ENCODE measurements around the gene AP1G2. TPM values are rescaled to one million over a fixed set of nuclear protein-coding genes. Genes with fewer than 3 reads are reported as not detected.
"Not testable (repeated sequence)": the region's sequence is repeated elsewhere in the genome, so short reads cannot be mapped to it uniquely, and the experiment has no call there.

AP1G2 gene
- polyA plus RNA-seq, 1 donor: 99.6 TPM

DNA sequence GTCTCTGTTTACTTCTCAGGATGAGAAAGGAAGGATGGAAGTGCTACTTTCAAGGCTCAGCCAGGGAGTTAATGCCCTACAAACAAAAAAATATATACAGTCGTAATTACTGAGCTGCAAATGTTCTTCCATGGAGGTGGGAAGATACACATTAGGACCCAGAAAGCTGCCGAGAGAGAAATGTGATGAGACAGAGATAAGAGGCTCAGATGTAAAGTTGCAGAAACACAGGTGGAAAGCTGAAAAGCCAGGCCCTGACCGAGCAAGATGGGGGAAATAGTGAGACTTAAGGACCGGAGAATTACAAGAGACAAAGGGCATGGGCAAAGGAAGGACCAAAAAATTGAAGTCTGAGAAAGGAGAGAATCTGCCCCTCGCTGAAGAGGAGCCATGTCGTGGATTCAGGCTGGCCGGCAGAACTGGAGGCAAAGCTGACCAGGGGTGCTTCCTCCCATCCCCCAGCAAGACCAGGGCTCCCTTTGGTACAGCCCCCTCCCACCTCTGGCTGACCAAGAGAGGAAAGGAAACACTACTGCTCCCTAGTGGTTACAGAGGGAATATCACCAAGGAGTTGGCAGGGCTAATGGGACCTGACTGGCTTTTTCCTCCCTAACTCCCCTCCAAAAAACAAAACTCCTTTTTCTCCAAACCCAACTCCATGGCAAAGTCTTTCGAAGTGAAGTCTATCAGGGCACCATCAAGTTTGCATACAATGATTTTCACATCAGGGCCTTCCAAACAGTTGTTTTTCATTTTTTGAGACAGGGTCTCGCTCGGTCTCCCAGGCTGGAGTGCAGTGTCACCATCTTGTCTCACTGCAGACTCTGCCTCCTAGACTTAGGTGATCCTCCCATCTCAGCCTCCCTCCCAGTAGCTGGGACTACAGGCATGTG lies 28.1 kb downstream of the AP1G2 start:
- DNase-seq: peak; percentile 75

DNA sequence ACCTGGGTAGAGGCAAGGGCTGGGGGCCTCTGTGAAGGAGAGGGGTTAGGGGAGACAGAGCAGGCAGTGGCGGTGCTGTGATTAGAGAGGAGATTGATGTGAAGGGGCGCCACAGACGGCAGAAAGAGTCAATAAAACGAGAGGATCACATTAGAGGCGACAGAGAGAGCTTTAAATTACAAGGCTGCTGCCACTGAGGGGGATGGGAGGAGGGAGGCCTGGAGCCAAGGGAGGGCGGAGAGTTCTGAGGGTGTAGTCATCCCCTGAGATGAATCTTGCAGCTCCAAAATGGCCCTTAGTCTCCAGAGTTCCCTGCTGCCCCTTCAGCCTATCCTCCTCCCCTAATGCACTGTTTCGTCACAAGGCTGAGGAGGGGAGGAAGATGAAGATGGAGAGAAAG lies 28.8 kb downstream of the AP1G2 start:
- no peak for DNase-seq

DNA sequence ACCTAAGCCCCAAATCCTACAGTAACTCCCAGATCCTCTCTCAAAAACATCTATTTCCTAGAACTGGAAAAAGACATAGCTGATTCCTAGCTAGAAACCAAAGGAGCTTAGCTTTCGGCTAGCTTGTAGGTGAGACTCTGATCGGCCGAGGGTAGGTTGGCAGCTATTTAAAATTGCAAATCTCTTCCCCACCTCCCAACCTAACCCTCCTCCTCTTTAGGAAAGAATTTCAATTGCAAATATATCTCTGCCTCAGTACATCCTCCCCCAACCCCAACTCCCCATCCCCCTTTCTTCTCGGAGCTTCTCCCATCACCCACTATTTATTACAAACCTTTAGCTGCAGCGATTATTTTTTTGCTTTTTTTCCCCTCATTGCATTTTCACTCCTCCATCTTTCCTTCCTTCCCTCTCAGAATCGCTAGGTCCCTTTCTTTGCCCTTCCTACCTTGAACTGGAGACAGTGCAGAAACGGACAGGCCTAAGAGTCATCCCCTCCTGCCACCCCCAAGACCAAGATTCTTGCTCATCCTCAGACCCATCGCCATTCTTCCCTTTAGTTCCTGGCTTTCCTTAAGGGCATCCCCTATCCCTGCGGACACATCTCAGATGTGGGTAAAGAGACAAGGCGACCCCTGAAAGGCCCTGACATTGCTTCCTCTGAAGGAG lies 29.4 kb downstream of the AP1G2 start:
- no peak for DNase-seq

DNA sequence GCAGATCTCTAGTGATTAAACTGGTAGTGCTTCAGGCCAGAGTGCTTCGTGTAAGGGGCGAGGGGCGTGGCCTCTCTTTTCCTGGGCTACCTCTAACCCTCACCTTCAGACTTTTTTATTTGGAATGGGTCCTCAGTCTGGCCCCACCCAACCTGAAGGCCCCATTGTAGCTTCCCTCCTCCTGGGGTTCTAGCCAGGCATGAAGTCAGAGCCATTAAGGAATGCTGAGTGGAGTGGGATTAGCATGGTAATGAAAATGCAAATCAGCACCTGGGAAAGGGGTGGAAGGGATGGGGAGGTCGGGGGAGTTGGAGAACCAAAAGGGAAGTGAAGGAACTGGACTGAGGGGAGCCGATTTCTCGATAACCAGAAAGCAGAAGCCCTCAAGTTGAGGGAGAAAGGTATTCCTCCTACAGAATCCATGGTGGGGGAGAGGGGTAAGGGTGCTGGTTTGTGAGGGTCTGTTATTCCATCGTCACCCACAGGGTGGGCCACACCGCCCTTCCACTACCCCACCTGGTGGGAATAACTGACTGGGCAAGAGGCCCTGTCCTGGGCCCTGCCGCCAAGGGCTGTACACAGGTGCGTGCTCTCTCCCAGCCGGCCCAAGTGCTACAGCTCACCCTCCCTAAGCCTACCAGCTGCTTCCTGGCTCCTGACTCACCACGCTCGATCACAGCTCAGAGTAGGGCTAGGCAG lies 30.1 kb downstream of the AP1G2 start:
- no peak for DNase-seq

DNA sequence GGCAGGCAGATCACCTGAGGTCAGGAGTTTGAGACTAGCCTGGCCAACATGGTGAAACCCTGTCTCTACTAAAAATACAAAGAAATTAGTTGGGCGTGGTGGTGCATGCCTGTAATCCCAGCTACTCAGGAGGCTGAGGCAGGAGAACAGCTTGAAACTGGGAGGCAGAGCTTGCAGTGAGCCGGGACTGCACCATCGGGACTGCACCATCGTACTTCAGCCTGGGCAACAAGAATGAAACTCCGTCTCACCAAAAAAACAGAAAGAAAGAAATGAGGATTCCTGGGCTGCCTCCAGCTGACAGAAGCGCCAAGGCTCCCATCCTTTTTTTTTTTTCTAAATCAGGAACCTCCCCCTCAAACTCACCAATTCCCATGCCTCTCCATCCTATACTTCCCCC lies 30.7 kb downstream of the AP1G2 start:
- DNase-seq: not testable (repeated sequence)

DNA sequence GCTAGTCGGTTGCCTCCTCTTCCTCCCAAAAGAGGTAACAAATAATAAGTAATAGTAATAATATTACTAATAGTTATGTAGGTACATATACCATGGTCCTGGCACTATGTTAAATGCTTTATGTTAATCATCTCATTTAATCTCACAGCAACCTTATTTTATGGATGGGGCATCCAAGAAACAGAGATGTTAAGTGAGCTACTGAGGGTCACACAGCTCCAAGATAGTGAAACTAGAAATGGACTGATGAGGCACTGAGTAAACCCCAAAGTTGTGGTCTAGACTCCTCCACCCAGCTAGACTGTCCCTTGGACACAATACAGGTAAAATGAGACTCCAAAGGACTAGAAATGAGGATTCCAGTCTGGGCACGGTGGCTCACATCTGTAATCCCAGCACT lies 31.1 kb downstream of the AP1G2 start:
- no peak for DNase-seq

DNA sequence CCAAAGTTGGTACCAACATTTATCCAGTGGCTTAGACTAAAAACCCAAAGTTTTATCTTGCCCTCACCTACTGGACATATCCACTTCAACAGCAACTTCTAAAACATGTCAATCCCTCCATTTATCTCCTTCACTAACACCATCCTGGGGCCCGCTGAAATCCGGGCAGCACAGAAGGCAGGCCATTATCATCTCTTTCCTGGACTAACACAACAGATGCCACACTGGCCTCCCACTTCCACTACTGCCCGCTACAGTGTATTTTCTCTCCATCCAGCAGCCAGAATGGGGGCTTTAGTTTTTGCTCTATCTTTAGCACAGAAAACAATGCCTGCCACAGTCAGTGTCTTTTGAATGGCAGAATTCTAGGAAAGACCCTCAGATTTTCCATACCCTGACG lies 31.6 kb downstream of the AP1G2 start:
- no peak for DNase-seq

DNA sequence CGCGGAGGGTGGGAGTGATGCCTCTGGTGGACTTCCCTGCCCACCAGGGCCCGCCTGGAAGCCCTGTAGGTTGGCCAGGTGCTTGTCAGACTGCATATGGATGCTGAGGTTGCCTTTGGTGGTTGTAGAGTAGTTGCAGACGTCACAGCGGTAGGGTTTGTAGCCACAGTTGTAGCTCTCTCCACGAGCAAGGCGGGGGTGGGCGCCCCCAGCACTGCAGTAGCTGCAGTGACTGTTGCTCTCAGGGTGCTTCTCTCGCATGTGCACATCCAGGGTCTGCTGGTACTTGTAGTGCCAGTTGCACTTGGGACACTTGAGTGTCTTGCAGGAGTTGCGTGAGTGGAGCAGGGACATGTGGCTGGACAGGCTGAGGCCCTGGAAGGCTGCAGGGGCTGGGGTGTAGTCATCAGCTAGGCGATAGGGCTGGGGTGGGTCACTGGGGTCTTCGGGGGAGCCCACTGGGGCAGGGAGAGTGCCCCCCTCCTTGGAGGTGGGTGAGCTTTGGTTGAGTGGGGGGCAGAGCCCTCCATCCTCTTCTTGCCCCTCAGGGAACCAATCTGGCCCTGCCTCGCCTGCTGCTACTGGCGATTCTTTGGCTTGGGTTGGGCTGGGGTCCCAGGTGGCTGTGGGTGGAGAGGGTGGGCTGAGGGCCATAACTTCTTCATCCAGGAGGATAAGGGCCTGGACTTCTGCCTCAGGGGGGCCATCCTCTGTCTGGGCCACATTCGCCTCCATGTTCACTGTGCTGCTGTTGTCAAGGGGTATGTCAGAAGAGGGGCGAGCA lies 33.7 kb downstream of the AP1G2 start:
- no peak for DNase-seq

DNA sequence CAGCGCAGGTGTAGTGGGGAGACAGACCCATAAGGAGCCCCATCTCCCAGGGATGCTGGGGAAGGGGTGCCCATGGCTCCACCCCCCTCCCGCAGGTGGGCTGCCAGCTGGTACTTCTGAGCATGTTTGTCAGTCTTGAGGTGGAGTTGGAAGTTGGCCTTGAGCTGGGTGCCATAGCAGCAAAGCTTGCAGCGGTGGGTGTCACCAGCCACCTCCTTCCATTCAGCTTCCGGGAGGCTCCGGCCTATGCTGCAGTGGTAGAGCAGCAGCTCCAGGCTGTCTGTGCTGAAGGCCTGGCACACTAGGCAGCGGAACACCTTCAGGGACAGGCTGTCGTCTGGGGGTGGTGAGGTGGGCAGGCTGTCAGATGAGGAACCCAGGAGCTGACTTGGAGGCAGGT lies 34.9 kb downstream of the AP1G2 start:
- no peak for DNase-seq

DNA sequence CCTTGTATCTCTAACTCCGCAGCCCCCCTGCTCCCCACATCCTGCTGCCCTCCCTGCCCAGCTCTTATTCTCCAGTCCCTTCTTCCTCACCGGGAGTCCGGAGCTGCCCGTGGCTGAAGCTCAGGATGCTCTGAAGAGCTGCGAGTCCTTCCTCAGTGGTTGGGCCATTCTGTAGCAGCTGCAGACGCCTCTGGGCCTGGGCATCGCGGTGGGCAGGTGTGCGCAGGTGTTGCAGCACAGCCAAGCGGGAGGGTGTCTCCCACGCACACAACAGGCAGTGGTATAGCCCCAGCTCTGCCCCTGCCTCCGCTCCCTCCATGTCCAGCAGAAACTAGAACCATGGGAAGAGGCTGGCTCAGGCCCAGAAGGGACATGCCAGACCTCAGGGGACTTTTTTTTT lies 36.2 kb downstream of the AP1G2 start:
- no peak for DNase-seq

DNA sequence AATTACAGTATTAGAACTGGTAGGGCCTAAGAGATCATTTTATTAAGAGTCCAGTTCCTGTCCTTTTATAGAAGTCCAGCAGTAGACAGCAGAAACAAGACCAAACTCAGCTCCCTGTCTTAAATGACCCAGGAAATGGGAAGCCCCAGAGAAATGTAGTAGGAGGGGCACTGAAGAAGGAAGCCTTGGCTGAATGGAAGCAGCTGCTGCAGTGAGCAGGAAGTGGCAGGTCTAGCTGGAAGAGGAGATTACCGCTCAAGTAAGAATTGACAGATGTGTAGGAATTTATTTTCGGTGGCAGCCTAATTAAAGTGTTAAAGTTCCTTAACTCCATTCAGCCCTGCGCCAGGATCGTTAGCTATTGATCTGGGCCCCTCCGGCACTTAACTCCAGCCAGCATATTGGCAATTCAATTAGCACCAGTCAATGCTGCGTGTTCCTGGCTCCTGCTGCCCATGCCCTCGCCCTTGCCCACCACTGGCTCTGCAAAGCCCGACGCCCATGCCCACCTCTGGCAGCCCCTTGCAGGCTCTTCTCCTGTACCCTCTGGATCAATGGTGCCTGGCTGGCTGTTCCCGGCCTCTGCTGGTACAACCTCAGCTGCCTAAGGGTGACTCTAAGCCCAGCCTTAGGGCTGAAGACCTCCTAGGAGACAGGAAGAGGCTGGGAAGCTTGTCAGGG lies 37.1 kb downstream of the AP1G2 start:
- DNase-seq: no peak

DNA sequence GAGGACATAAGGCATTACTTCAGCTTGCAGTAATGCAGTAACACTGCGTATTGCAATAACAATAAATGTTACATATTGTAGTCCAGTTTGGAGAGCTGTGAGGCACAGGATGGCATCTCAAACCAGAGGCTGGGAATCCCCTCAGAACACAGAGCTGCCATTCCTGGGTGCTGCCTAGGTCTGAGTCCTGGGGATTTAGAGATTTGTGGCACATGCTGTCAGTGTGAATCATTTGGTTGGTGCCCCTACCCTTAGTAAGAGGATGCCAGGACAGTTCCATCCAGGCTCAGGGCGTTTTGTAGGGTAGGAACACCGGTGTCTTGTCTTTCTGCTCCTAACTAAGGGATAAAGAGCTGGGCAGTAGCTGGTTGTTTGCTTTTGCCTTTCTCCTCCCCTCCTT lies 38.6 kb downstream of the AP1G2 start:
- no peak for DNase-seq

DNA sequence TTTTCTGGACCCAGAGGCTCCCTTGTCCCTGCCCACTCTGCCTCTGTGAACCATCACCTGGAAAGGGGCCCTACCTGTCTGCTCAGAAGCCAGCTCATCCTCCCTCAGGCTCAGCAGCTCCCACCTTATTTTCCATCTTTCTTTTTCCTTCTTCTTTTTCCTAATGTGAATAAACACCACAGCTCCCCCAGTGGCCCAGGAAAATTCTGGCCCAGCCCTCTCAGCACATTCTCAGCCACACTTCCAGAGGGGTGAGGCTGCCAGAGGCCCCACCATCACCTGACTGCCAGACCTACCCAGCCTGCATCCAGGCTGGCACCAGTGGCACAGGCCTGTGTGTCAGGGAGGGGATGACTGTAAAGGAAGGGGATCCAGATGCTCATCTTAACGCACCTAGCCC lies 39.0 kb downstream of the AP1G2 start:
- no peak for DNase-seq

DNA sequence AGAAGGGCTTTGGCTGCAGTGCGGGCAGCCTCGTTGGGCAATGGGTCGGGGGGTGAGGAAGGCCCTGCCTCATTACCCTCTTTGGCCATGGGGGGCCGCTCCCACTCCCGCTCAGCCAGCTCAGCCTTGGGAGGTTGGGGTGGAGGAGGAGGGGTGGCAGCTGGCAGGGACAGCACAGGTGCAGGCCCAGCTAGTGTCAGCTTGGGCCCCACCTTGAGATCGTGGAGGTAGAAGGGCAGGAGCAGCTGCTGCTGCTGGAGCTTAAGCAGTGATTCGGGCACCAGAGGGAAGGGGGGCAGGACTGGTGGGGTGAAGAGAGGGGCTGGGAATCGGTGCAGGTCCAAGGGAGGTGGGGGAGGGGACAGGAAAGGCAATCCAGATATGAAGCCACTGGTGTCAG lies 42.0 kb downstream of the AP1G2 start:
- DNase-seq: no peak

DNA sequence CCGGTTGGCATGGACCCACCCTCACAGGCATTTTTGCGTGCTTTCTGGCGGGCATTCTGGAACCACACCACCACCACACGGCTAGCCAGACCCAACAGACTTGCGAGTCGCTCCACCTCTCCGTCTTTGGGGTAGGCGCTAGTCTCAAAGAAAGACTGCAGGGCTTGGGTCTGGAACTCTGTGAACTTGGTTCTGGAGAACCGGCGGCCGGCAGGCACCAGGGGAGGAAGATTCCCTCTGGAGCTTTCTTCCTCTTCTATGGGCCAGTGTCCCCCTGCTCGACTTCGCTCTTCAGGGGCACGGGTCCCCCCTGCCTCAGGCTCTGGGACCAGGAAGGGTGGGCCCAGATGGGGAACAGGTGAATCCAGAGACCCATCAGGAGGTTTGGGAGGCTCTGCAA lies 42.6 kb downstream of the AP1G2 start:
- DNase-seq: no peak

DNA sequence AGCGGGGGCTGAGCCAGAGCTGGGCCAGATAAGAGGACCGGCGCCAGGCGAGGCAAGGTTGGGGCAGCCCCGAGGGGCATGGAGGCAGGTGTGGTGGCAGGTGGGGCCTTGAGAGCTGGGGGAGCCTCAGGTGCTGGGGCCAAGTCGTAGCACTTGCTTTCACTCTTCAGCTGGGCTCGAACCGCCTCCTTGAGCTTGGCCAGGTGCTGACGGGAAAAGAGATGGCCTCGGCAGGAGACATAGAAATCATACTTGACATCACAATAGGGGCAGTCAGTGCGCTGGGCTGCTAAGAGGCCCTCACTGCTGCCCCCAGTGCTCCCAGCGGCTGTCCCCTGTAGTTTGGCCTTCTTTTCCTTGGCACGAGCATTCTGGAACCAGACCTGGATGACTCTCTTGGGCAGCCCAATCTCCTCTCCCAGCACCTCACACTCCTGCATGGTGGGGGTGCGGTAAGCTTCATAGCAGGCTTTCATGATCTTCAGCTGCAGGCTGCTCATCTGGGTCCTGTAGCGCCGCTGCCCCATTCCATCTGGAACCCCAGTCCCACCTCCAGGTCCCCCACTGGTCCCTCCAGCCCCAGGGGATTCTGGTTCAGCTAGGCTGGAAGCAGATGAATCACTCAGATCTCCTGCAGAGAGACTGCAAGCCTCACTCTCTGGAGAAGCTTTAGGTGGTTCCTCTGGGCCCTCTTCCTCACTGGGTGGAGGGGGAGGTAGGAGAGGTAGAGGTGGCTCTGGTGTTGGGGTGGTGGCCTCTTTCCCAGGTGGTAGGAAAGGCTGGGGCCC lies 44.2 kb downstream of the AP1G2 start:
- DNase-seq: no peak

DNA sequence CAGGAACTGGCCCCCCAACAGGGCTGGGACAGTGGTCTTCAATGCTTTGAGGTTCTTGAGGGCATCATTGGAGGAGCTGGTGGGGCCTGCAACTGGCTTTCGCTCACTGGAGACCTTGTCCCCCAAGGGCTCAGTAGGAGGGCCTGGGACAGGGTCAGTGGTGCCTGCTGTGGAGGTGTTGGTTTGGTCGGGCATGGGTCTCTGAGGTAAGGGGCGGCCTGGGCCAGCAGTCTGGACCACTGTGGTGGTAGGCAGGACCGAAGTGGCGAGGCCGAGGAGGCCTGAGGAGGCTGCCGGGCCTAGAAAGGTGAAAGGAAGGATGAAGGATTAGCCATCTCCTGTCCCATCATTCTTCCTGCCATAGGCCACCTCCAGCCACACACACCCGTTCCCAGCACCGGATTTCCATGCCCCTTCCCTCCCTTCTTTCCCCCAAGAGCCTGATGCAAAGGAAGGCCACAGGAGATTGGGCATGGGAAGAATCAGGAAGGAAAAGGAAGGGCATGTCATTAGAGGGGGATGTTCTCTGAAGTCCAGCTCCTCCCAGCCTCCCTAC lies 44.9 kb downstream of the AP1G2 start:
- no peak for DNase-seq

DNA sequence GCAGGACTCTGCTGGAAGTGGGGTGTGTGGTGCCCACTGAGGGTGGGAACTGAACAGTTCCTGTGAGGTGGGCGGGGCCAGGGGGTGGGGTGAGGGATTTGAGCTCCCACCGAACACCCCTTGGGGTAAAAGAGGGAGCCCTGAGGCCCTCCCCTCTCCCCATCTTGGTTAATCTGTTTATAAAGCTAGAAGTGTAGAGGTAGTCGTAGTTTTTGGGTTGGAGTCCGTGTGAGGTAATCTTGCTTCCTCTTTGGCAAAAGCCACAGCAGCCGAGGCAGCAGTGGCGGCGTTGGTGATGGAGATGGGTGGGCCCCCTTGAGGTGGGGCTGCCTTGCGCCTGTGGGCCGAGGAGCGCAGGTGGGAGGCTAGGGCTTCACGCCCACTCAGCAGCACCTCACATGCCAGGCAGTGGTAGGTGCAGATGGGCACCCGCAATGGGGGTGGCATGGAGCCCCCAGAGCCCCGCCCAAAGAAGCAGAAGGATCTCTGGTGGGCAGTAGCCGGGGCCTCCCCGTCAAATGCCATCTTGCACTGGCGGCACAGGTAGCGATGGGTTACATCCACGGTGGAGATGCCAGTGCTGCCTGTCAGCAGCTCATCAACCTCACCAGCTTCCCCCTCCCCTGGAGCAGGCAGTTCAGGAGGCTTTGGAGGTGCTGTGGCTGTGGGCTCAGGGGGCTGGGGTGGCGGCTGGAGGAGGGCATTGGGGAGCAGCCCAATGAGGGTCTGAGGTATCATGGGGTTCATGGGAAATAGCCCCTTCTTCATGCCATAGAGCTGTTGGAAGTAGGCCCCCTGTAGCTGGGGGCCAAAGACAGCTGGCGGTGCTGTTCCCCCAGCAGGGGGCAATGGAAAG lies 45.6 kb downstream of the AP1G2 start:
- DNase-seq: no peak

DNA sequence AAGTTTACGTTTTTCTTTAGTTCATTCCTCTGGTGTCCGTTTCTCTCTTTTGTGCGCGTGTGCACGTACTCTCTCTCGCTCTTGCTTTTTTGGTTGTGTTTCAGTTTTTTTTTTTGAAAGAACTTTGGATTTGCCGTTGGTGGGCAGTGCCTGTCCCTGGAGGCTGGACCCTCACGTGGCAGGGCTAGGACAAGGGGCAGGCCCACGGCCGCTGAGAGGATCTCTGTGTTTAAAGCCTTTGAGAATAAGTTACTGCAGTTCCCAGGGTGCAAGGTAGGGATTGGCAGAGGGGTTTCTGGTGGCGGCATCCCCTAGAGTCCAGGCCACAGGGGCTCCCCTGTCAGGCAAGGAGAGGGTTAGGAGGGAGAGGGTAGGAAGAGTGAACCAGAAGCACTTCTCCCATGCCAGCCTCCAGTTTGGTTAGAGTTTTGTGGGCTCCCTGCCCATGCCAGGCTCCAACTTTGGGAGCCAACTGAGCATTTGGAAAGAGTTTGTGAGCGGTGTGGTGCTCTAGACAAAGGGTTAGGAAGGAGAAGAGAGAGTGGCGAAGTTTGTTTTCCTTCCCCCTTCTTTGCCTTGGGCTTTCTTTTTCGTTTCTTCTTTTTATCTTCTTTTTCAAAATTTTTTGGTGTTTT lies 46.6 kb downstream of the AP1G2 start:
- no peak for DNase-seq

Measured in left kidney (tissue), 2 donors.